ENCODE results near the gene MAS1L.

MAS1L gene

GRCh38 chr6:29524444-29525310 is 36.9 kb upstream of the MAS1L start:
- DNase-seq, result no peak
- Histone ChIP-seq H3K4me3 (ENCODE audit: low read depth, low read length) (no peak overlapping the region), H3K9me3 (no peaks in the 10 kb centered on the region), H3K27me3 (0 out of 2 replicates have a peak, but pooled peaks cover 7% of the 10 kb centered on the region), H3K36me3 (no peaks in the 10 kb centered on the region), H3K4me1 (no peaks in the 10 kb centered on the region)
- TF ChIP-seq CTCF (IDR thresholded peaks at IDR 0.05; ENCODE audit: low read depth, low read length), result no peak

GRCh38 chr6:29524044-29524443 is 36.3 kb upstream of the MAS1L start:
- no peak for DNase-seq

GRCh38 chr6:29522227-29522626 is 34.5 kb upstream of the MAS1L start:
- Histone ChIP-seq H3K4me3 (ENCODE audit: low read depth, low read length) (no peak overlapping the region), H3K27me3 (0 out of 2 replicates have a peak, but pooled peaks cover 7% of the 10 kb centered on the region), H3K9me3 (no peaks in the 10 kb centered on the region), H3K36me3 (no peaks in the 10 kb centered on the region), H3K4me1 (no peaks in the 10 kb centered on the region)
- TF ChIP-seq CTCF (IDR thresholded peaks at IDR 0.05; ENCODE audit: low read depth, low read length), result no peak
- DNase-seq, result no peak

More at GRCh38 chr6:29524044-29524443, 36.3 kb upstream of the MAS1L start:
- Histone ChIP-seq H3K36me3 (no peaks in the 10 kb centered on the region), H3K27me3 (0 out of 2 replicates have a peak, but pooled peaks cover 7% of the 10 kb centered on the region), H3K4me3 (ENCODE audit: low read depth, low read length) (no peak overlapping the region), H3K9me3 (no peaks in the 10 kb centered on the region), H3K4me1 (no peaks in the 10 kb centered on the region)
- TF ChIP-seq CTCF (IDR thresholded peaks at IDR 0.05; ENCODE audit: low read depth, low read length), result no peak

- Histone ChIP-seq H3K36me3 (no peaks in the 10 kb centered on the region), H3K4me3 (ENCODE audit: low read depth, low read length) (no peak overlapping the region), H3K27me3 (0 out of 2 replicates have a peak, but pooled peaks cover 7% of the 10 kb centered on the region), H3K4me1 (no peaks in the 10 kb centered on the region), H3K9me3 (no peaks in the 10 kb centered on the region)
- TF ChIP-seq CTCF (IDR thresholded peaks at IDR 0.05; ENCODE audit: low read depth, low read length), result no peak
- DNase-seq, result no peak
These were observed 33.4 kb upstream of the MAS1L start for GRCh38 chr6:29521006-29521680.

- no peaks in the 10 kb centered on the region for H3K4me1 ChIP-seq
- TF ChIP-seq CTCF (IDR thresholded peaks at IDR 0.05; ENCODE audit: low read depth, low read length), result no peak
These were observed 32.5 kb upstream of the MAS1L start for GRCh38 chr6:29520232-29520631.

More at GRCh38 chr6:29520232-29520631, 32.5 kb upstream of the MAS1L start:
- no peaks in the 10 kb centered on the region for H3K27me3 ChIP-seq
- H3K4me3 ChIP-seq (ENCODE audit: low read depth, low read length), result no peak overlapping the region
- H3K36me3 ChIP-seq, result no peaks in the 10 kb centered on the region
- H3K9me3 ChIP-seq, result no peaks in the 10 kb centered on the region
- DNase-seq, result no peak
